Endothelial cell of umbilical vein (primary cell): Measurements from ENCODE around the gene GRK1. TPM values are rescaled to one million over a fixed set of nuclear protein-coding genes. Genes with fewer than 3 reads are reported as not detected.
"Not testable (repeated sequence)": the region's sequence is repeated elsewhere in the genome, so short reads cannot be mapped to it uniquely, and the experiment has no call there.

Experiments
- BruUV-seq: library from RNA; stranded (reverse); fragments of 400-500 nt; replicated peaks from 2 replicates; lab custom pipeline; 2021; lab: Mats Ljungman, UMichigan
- CTCF ChIA-PET: fragments of 300-600, 350-600 bp; sonication (Branson Sonifier 250); formaldehyde crosslinking; loops from one replicate; lab custom pipeline; 2021; ENCODE audit warnings: antibody characterized with exemption, inconsistent platforms; lab: Charles Lee
- POLR2A ChIA-PET: fragments of 300-600, 350-600 bp; sonication (Branson Sonifier 250); formaldehyde crosslinking; loops from one replicate; lab custom pipeline; 2021; ENCODE audit warnings: antibody characterized with exemption, inconsistent platforms; lab: Charles Lee
- DNase-seq: peaks from one replicate; pipeline ENCODE4 v3.0.0-alpha.2; 2011; ENCODE audit warnings: low read depth, low spot score
- FAIRE-seq: peaks from 2 replicates; lab custom pipeline; 2011; peaks lifted over from hg19 to GRCh38; lab: Jason Lieb, UNC
- H2AFZ ChIP-seq: 2 replicates; pipeline ENCODE4 v1.6.0; 2012; ENCODE audit warnings: low read depth, low read length, control low read depth, inconsistent platforms
- H3K27ac ChIP-seq: 2 replicates; pipeline ENCODE4 v1.5.1; 2011; ENCODE audit warnings: low read depth, mild to moderate bottlenecking, control low read depth, low read length, moderate library complexity; ENCODE audit not compliant: insufficient read depth
- H3K27me3 ChIP-seq, 2 experiments: 2 replicates each; pipeline versions ENCODE4 v1.6.0 to v1.6.1; 2011; ENCODE audit warnings: low read length in 2 of 2, mixed read lengths in 1 of 2; ENCODE audit not compliant: control insufficient read depth in 2 of 2, insufficient read depth in 2 of 2
- H3K36me3 ChIP-seq, 2 experiments: 2 replicates in 1 of 2; 3 replicates in 1 of 2; pipeline ENCODE4 v1.5.1; 2011; ENCODE audit warnings: low read length in 2 of 2, mild to moderate bottlenecking in 1 of 2, moderate library complexity in 1 of 2; ENCODE audit not compliant: control insufficient read depth in 2 of 2, insufficient read depth in 2 of 2; ENCODE audit errors: extremely low read depth in 1 of 2
- H3K4me1 ChIP-seq: 3 replicates; pipeline ENCODE4 v1.5.1; 2011; ENCODE audit warnings: mild to moderate bottlenecking, low read length; ENCODE audit not compliant: control insufficient read depth, insufficient read depth; ENCODE audit errors: extremely low read depth
- H3K4me2 ChIP-seq: 2 replicates; pipeline ENCODE4 v1.6.1; 2011; ENCODE audit warnings: low read length, control low read depth, mixed read lengths; ENCODE audit not compliant: insufficient read depth
- H3K4me3 ChIP-seq, 3 experiments: fragments of 200-600 bp in 1 of 3; sonication (generic), shearing (Covaris generic) in 1 of 3; replicated peaks in 1 of 3; 2 replicates each; pipeline ENCODE4 v1.5.1; 2011 to 2016; ENCODE audit warnings: control low read depth in 3 of 3, low read length in 3 of 3, mild to moderate bottlenecking in 2 of 3, inconsistent platforms in 1 of 3, low read depth in 1 of 3, moderate library complexity in 1 of 3; ENCODE audit not compliant: insufficient read depth in 1 of 3
- H3K79me2 ChIP-seq: 2 replicates; pipeline ENCODE4 v1.6.0; 2012; ENCODE audit warnings: low read length, inconsistent platforms; ENCODE audit not compliant: control insufficient read depth, insufficient read depth
- H3K9ac ChIP-seq: replicated peaks from 2 replicates; pipeline ENCODE3; 2011; ENCODE audit warnings: low read length, control low read depth; ENCODE audit not compliant: insufficient read depth; ENCODE audit errors: extremely low read depth
- H3K9me1 ChIP-seq: replicated peaks from 3 replicates; pipeline ENCODE4 v1.6.0; 2011; ENCODE audit warnings: mild to moderate bottlenecking, low read length; ENCODE audit not compliant: control insufficient read depth, insufficient read depth; ENCODE audit errors: extremely low read depth
- H3K9me3 ChIP-seq: replicated peaks from 2 replicates; pipeline ENCODE4 v1.5.1; 2012; ENCODE audit warnings: low read length, inconsistent platforms; ENCODE audit not compliant: control insufficient read depth, insufficient read depth
- H4K20me1 ChIP-seq: replicated peaks from 2 replicates; pipeline ENCODE3; 2011; ENCODE audit warnings: mild to moderate bottlenecking, low read length; ENCODE audit not compliant: control insufficient read depth, insufficient read depth; ENCODE audit errors: extremely low read depth
- MAX ChIP-seq: IDR thresholded peaks from 2 replicates; pipeline ENCODE4 v1.6.1; 2011; ENCODE audit not compliant: insufficient read depth, insufficient read length
- MYC ChIP-seq: IDR thresholded peaks from one replicate; pipeline ENCODE4 v1.6.1; 2011; ENCODE audit warnings: mild to moderate bottlenecking, low read depth, low read length
- POLR2A ChIP-seq: IDR thresholded peaks from 2 replicates; pipeline ENCODE4 v1.6.1; 2012; ENCODE audit warnings: low read depth, mild to moderate bottlenecking, control low read depth, low read length
- dilution Hi-C: fragments of 300-500 bp; cut with MboI; formaldehyde crosslinking; loops from one replicate; pipeline ENCODE4 v1.15.0; 2019; ENCODE audit warnings: low sequenced_read_pairs; ENCODE audit not compliant: extremely low pct_ligation_motif_present
- intact Hi-C: fragments of 100-400 bp; cut with micrococcal nuclease; formaldehyde crosslinking; loops from one replicate; pipeline ENCODE4 v1.10.0; 2022
- polyA plus RNA-seq, 4 experiments: library from polyadenylated mRNA; depleted of rRNA in 3 of 4; stranded (reverse) in 3 of 4; unstranded in 1 of 4; fragments of >200 nt; gene quantifications; 2 replicates each; pipeline versions ENCODE4 v1.2.1 to v1.2.3, GENCODE V29; 2011 to 2012; ENCODE audit warnings: missing spikeins in 1 of 4
- total RNA-seq: library from RNA; stranded (reverse); gene quantifications from 2 replicates; pipeline ENCODE4 v1.2.3, GENCODE V29; 2021
- TF ChIP-seq, protein P1 (sequence below), 2 donors: IDR thresholded peaks; 1 replicate in 1 of 2; 2 replicates in 1 of 2; pipeline ENCODE4 v1.5.1; 2011; ENCODE audit warnings: low read length in 2 of 2, mild to moderate bottlenecking in 2 of 2, moderate library complexity in 2 of 2, control low read depth in 1 of 2, inconsistent platforms in 1 of 2, low read depth in 1 of 2; ENCODE audit not compliant: insufficient read depth in 1 of 2; ENCODE audit errors: extremely low read depth in 1 of 2

Gene GRK1
- total and polyA plus RNA-seq, 2 donors (not counting 3 experiments of a cell fraction or from before 2014, with no cell fraction given), result not detected

DNA sequence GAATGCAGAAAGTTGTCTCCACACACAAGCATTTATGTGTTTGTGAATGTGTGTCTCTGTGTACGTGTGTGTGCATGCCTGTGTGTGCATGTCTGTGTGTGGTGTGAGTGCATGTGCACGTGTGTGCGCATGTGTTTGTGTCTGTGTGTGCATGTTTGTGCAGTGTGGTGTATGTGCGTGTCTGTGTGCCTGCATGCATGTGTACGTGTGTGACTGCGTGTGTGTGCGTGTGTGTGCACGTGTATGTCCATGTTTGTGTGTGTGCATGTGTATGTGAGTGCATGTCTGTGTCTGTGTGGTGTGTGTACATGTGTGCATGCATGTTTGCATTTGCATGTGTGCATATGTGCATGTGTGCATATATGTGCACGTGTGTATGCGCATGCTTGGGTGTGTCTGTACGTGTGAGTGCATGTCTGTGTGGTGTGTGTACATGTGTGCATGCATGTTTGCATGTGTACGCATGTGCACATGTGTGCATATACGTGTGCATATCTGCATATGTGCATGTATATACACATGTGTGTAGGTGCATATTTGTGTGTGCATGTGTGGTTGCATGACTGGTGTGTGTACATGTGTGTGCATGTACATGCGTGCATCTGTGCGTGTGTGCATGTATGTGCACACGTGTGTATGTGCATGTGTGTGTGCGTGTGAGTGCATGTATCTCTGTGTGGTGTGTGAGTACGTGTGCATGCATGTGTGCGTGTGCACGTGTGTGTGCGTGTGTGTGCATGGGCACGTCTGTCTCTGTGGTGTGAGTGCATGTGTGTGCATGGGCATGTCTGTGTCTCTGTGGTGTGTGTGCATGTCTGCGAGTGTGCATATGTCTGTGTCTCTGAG lies 83.8 kb downstream of the GRK1 start:
- Histone ChIP-seq H3K36me3 (no peaks in the 10 kb centered on the region), H3K9ac (no peak overlapping the region), H3K4me1 (no peaks in the 10 kb centered on the region), H3K27me3 (no peaks in the 10 kb centered on the region), H3K79me2 (no peaks in the 10 kb centered on the region), H4K20me1 (no peaks in the 10 kb centered on the region), H3K4me3 (no peak overlapping the region), H2AFZ (no peak overlapping the region), H3K4me2 (no peak overlapping the region), H3K9me1 (no peaks in the 10 kb centered on the region), H3K9me3 (no peaks in the 10 kb centered on the region), H3K27ac (no peak overlapping the region)
- ChIA-PET CTCF (interaction anchor here (1.1 kb wide), 1 partner anchor 31 kb away, joined by 4 read pairs; no protein-coding TSS in a partner anchor), POLR2A (no interaction called here)
- no TSS peak for BruUV-seq
- intact Hi-C loops, result no loop called here
- dilution Hi-C loops, result no loop called here
- DNase-seq (no peak), FAIRE-seq (no peak)
- TF ChIP-seq, protein P1, sequence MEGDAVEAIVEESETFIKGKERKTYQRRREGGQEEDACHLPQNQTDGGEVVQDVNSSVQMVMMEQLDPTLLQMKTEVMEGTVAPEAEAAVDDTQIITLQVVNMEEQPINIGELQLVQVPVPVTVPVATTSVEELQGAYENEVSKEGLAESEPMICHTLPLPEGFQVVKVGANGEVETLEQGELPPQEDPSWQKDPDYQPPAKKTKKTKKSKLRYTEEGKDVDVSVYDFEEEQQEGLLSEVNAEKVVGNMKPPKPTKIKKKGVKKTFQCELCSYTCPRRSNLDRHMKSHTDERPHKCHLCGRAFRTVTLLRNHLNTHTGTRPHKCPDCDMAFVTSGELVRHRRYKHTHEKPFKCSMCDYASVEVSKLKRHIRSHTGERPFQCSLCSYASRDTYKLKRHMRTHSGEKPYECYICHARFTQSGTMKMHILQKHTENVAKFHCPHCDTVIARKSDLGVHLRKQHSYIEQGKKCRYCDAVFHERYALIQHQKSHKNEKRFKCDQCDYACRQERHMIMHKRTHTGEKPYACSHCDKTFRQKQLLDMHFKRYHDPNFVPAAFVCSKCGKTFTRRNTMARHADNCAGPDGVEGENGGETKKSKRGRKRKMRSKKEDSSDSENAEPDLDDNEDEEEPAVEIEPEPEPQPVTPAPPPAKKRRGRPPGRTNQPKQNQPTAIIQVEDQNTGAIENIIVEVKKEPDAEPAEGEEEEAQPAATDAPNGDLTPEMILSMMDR (IDR thresholded peaks at IDR 0.05; ENCODE audit: extremely low read depth in 1 of 2, insufficient read depth in 1 of 2, low read depth in 1 of 2, low read length in 2 of 2), result no peak
- TF ChIP-seq MAX, result peak; percentile 2

DNA sequence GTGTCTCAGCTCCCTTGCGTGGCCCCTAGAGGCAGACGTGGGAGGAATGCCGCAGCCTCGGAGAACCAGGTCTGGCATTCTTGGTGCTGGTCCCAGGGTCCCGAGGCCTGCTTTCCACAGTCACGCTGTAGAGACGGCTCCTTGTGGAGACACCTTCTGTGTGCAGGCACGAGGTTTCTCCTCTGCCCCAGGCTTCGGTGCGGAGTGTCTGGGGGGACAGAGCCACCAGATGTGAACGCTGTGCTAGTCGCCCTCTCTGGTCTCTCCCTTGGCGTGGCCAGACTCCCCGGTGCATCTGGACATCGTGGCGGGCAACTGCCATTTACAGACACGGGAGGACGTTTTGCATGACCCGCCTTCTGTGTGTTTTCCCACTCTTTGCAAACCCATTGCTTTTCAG lies 84.5 kb downstream of the GRK1 start:
- Histone ChIP-seq H4K20me1 (no peaks in the 10 kb centered on the region), H3K79me2 (no peaks in the 10 kb centered on the region), H3K9ac (no peak overlapping the region), H3K4me3 (no peak overlapping the region), H3K9me3 (no peaks in the 10 kb centered on the region), H3K4me1 (no peaks in the 10 kb centered on the region), H3K36me3 (no peaks in the 10 kb centered on the region), H3K27ac (no peak overlapping the region), H3K4me2 (no peak overlapping the region), H3K27me3 (no peaks in the 10 kb centered on the region), H2AFZ (no peak overlapping the region), H3K9me1 (no peaks in the 10 kb centered on the region)
- TF ChIP-seq MYC (no peak), POLR2A (no peak)
- ChIA-PET POLR2A (no interaction called here), CTCF (no interaction called here)
- no TSS peak for BruUV-seq
- DNase-seq (no peak), FAIRE-seq (no peak)
- intact Hi-C loops, result no loop called here
- dilution Hi-C loops, result no loop called here

- intact Hi-C loops, H3K27ac ChIP-seq, FAIRE-seq, H3K27me3 ChIP-seq, H3K79me2 ChIP-seq, DNase-seq, POLR2A ChIA-PET, CTCF ChIA-PET, H3K9me1 ChIP-seq, H3K4me1 ChIP-seq, H3K9me3 ChIP-seq, dilution Hi-C loops, H3K9ac ChIP-seq, H3K4me3 ChIP-seq, H3K4me2 ChIP-seq, H3K36me3 ChIP-seq, BruUV-seq, H2AFZ ChIP-seq, H4K20me1 ChIP-seq: not testable (repeated sequence)
These were observed 85.4 kb downstream of the GRK1 start for GRCh38 chr13:113752211-113752986.
